ENCODE data around the gene PRKG1.
"Not testable (repeated sequence)": the region's sequence is repeated elsewhere in the genome, so short reads cannot be mapped to it uniquely, and the experiment has no call there.

PRKG1 gene

DNA sequence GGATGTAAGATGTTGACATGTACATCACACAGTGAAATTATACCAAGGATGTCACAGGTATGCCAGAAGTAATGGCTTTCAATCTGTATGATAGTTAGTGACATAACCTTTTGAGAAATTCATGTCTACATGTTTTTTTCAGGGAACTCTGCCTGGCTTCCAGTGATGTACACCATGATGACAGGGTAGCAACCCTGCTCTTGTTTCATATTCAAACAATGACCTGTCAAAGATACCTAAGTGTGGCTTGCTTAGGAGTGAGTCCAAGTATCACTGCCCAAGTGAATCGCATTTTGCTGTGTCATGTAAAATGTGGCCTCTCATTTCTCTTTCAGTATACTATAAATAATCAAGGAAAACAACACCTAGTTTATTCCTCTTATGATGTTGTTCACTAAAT, 1033.9 kb downstream of the PRKG1 start:
- DNase-seq = no peak

DNA sequence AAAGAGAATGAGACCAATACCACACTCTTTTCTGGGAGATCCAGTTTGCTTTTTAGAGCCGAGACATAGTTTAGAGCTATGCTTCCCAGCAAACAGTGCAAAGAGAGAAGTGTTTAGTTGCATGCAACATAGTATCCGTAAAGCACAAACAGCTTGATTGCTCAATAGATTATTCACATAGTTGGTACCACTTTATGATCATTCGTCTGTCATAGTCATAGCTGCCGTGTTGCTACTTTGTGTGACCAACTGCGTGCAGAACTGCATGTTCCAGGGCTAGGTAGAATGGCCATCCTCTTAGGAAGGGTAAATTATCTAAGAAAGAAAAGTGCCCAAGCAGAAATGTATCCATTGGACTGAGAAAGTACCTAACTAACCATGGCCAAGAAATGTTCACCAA, 1036.3 kb downstream of the PRKG1 start:
- DNase-seq = no peak

DNA sequence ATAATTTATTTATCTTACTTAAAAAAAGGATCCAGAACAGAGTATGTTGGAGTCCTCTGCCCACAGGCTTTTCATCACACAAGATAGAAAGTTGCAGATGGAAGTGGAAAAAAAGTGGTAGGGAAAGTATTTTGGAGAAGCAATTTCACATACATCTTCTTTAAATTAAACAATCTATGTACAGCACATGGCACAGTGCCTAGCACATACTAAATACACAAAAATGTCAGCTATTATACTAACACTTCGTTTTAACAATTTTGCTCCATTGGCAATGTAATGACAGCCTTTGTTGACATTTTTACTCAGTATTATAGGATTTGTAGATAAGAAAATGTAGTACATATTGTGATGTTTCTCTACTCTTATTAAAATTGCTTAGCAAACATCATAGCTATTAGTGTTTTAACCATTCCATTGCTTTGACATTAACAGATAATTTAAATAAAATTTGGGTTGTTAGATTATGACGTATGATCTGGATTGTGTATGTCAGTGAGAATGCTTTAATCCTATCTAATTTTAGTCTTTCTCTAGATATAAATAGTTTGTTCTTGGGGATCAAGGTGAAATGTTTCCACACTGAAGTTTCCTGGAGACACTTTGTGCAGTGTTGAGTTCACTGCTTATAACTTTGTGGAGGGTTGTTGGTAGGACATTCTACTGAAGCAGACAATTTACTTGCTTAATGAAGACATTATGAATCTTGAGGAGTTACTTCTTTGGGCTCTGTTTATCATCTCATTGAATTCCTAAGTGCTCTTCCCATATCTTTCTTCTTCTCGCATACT, 1037.0 kb downstream of the PRKG1 start:
- no peak for DNase-seq

DNA sequence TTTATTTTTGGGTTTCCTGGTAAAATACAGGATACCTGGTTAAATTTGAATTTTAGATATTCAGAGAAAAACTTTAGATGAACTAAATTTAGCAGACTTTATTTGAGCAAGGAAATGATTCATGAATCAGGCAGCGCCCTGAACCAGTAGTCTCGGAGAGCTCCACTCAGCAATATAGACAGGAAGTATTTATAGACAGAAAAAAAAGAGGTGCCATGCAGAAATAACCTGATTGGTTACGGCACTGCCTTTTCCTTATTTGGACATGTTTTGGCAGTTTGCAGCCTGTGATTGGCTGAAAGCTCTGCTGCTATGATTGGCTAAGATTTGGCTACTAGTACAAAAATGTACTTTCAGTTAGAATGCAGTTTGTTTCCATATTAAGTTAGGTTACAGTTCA, 1041.5 kb downstream of the PRKG1 start:
- no peak for DNase-seq

DNA sequence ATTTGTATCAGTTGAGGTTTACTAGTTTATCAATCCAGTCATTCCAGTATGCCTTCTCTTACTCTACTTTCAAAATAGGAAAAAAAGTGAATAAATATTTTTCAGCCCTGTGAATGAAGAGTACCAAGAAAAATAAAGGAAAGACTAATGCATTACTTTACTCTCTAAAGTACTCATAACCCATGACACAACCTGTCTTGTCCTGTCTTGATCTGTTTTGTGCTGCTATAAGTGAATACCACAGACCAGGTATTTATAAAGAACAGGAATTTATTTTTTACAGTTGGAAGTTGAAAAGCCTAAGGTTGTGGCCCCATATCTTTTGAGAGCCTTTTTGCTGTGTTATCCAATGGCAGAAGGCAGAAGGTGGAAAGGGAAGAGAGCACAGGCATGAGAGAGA, 1045.2 kb downstream of the PRKG1 start:
- no peak for DNase-seq

DNA sequence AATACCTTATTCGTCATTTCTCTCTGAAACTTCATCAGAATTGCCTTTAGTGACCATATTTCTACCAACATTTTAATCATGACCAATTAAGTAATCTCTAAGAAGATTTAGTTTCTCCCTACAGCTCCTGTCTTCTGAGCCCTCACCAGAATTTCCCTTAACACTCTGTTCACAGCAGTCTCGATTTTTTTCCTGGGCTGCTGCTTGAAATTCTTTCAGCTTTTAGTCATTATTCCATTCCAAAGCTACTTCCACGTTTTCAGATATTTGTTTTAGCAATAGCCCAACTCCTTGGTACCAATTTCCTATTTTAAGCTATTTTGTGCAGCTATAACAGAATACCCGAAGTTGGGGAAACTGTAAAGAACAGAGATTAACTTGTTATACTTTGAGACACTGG, 1047.4 kb downstream of the PRKG1 start:
- no peak for DNase-seq

DNA sequence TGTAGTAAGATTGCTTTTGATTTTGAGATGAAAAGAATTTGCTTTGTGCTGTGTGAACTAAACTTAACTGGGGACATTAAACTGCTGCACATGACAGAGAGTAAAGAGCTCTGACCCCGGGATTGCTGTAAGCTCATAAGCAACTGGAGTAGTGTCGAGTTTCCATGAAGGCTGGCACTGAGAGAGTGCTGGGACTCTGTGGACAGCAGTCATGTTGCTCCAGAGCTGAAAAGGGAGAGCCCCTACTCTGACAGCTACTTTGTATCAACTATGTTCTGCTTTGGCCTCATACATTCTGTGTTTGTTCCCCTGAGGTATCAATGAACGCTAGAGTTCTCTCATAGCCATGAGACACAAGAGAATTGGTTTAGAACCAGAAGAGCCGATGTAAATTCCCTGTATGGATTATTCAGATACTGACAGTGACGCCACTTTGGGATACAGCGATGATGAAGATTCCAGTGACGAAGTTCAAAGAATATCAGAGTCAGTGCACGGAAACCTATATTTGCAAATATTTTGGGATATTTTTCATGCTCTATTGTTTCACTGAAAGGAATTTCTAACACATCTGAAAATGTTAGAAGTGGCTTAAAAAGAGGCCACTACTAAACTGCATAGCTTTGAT, 1053.9 kb downstream of the PRKG1 start:
- DNase-seq = no peak

DNA sequence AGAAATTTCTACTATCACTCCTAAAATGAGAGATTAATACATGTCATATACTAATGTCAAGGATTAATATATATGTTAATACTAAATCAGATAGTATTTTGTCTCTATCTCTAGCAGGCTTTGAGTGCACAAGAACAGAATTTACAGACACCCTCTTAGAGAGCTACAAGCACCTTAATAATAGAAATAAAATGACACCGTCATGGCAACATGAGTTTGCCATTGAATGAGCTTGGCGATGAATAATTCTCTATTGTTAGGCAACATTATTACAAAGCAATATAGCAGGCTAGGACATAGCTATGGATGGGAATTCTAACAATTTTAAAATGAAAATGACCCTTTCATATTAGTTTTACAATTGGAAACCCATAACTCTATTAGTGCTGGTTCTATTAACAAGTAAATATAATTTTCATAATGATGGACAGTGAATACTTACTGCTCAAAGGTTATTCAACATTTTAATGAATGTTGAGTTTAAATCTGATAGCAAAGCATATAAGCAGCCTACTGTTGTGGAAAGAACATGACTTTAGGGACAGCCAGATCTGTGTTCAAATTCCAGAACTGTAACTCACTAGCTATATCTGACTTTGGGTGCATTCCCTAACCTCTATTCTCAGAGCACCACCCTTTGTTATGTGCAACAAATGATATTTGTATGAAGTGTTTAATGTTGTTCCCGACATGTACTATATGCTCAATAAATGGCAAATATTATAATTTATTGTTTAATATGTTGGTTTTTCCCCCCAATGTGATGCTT, 1055.3 kb downstream of the PRKG1 start:
- no peak for DNase-seq

DNA sequence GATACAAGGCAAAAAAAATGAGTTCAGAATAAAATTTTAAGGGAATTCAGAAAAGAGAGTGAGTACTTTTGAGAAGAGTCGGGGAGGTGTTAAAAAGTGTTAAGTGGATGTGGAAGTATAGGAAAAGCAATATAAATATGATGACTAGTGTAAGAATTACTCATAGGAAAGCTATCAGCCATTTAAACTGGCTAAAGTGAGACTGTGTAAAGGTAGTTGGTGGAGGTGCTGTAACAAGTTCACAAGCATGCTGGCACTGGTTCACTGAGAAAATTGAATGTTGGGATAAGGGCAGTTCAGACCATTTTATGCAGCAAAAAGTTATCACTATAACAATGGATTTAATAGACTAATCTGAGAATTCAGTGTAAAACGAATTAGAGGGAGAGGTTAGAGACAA, 1060.8 kb downstream of the PRKG1 start:
- no peak for DNase-seq

DNA sequence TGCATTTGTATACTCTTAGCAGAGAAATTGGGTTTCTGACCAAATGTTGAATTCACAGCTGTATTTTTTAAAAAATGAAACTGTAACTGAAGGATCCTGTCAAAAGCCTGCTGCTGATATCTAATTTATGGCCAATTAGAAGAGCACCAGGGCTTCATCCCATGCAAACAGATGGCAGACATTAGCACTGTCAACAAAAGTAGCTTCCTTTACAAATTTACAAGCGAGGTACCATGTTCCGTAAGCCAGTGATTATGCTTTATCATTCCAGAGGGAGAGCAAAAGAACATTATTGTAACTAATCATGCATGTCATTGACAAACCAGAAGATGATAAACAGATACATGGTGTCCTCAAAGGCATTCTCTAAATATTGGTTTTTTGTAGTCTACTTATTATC, 1062.6 kb downstream of the PRKG1 start:
- no peak for DNase-seq

DNA sequence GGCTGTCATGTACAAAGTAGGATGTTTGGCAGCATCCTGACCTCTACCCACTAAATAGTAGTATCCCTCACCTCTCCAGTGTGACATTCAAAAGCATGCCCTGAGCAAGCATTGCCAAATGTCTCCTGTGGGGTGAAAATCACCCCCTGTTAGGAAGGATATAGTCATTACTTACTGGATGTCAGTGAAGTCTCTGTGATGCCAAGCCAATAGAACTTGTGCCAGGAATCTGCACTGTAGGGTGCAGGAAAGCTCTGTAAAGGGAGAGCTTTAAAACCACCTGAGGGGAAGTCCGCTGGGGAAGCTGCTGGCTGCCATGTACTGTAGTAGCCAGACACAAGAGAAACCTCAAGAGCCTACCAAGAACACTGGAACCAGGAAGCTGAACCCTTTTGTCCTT, 1069.1 kb downstream of the PRKG1 start:
- DNase-seq = no peak

DNA sequence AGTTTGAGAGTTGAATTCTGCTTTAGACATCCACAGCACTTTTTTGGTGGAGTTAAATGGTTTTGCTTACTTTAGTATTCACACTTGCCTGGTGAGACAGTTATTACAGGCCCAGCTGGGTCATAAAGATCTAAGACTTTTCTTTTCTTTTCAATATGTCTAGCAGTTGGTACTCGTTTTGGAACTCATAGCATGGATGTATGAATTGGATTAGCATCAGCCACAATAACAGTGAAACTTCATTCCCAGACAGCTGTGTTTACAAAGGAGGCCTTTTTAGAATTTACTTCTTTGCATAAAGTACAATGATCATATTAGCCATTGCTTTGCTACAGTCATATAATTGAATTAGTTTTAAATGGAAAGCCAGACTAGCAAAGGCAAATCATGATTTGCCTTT, 1071.3 kb downstream of the PRKG1 start:
- no peak for DNase-seq

DNA sequence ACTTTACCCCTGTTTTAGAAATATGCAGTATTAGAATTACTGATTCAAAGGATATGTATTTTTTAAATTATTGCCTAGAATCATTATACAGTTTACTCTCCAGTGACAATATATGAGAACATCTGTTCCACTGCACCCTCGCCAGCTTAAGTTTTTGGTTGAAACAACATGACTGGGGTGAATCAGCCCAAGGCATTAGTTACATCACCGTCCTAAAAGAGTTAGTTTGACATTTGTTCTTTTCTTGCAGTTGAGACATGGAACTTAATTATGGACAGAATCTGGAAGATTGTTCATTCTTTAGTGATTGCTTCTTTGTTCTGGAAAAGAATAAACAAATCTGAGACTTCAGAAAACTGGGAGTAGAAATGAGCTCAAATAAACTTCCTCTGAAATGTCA, 1072.5 kb downstream of the PRKG1 start:
- DNase-seq = no peak

DNA sequence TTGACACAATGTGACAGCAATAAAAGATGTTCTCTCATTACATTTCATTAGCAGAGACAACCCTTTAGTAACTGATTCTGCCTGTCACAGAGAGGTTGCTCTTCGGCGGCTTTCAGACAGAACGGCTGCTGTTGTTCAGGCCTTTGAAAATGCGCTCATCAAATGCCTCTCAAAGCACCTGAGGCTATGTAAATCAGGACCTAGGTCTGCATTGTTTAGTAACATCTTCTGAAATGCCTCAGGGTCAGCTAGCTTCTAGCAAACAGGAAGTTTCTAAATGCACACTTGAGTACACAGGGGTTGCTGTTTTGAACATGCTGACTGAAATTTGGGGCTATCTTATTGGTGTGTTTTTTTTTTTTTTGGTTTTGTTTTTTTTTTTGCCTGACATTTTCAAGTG, 1096.5 kb downstream of the PRKG1 start:
- no peak for DNase-seq

DNA sequence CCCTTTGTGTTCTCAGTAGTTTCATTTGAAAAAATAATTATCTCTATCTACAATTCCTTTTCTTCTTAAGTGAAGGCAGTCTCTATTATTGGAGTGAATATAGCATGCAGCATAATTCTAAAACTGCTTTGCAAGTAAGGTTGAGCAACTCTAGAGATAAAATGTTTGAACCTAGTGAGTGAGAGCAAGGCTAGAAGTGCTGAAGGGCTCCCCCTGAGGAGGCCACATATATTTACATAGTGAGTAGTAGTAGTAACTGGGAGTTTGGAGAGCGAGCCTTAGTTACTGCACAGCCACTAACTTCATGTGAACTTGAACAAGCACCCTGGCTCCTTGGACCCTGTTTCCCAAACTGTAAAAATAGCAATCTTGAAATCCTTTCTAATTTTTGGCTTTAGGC, 1098.3 kb downstream of the PRKG1 start:
- DNase-seq = no peak

DNA sequence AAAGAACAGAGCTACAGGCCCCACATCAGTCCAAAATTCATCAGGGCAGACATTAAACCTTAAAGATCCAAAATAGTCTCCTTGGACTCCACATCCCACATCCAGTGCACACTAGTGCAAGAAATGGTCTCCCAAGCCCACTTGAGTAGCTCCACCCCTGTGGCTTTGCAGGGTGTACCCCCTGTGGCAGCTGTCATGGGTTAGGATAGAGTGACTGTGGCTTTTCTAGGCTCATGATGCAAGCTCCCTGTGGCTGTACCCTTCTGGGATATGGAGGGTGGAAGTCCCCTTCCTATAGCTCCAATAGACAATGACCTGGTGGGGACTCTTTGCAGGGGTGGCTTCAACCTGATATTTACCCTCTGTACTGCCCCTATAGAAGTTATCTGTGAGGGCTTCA, 1111.0 kb downstream of the PRKG1 start:
- DNase-seq = no peak

DNA sequence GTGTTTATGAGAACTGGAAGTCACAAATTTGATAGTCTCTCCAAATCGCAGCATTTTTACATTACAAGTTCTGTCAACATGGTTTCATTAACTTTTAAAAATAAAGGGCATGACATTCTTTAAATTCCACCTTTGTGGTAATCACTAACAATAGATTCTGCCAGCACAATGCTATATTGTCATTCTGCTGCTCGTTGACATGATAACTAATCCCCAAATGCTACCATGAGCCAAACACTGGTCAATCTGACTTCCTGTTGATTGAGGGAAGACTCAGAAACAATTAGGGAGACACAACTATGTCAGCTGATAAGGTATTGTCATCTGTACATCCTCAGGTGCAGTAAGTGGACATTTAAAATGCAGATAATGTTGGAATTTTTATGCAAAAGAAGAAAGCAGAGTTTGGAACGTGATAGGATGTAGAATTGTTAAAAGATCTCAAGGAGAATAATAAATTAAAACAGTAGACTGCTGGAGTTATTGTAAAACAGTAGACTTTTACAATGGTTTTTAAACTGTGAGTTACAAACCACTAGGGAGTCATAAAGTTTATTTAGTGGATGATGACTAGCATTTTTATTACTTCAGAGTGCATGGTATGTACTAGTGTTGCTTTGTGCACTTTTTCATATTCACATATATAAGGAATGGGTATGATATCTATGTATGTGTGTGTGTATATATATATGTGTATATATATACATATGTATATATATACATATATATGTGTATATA, 1113.4 kb downstream of the PRKG1 start:
- DNase-seq = no peak

DNA sequence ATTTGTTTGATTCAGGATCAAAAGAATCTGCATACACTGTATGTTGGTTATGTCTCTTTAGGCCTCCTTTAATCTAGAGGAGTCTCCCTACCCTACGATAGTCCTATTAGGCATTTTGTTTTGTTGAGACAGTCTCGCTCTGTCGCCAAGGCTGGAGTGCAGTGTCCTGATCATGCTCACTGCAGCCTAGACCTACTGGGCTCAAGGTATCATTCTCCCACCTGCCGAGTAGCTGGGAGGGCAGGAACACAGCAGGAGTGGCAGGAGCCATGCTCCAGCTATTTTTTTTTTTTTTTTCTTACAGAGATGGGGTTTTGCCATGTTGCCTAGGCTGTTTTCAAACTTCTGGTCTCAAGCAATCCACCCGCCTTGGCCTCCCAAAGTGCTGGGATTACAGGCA, 1116.8 kb downstream of the PRKG1 start:
- DNase-seq = no peak

DNA sequence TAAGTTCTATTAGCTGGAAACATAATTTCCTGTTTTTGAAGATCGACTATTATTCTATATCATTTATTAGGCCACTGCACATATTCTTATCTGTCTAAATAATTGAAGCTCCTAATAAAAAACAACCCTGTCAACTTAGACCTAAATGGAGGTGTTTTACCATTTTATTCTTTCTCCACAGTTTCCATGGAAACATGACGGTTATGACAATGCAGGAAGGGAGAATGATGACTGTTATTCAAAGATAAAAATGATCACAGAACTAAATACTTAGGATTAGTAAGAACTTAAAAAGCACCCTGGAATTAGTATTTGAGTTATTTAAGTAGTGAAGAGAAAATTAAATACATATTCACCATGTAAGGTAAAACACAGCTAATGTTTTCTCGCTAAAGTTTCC, 1119.9 kb downstream of the PRKG1 start:
- DNase-seq = no peak

DNA sequence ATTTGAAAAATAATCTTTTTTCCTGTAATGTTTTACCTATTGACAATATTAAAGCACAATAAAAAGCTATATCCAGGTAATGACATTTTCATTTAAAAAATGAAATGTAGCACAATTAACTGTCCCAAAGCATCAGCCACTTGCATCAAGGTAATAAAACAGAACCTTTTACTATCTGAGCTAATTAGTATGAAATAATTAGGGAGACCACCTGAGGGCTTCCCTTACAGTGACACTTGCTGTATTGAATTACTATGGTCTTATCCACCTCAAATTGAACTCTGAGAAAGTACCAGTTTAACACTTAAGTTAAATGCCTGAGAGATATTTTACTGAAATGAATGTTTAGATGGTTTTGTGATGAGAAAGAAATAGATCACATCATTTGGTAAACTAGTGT, 1120.4 kb downstream of the PRKG1 start:
- no peak for DNase-seq

DNA sequence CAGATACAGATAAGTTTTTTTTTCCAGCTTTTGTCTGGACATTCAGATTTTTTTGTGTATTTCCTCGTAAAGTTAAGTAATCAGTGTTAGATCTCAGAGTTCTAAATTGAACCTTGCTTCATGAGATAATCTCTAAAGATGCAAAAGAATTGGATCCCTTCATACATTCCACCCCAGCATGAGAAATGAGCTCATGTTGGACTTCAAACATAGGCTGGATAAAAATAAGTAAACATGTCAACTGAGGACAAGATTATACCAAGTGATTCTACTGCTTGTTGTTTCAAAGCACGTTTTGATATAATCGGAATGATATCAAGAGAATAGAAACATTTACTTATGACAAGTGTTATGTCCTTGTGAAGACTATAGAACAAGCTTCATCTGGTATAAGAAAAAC, 1122.8 kb downstream of the PRKG1 start:
- DNase-seq = no peak

DNA sequence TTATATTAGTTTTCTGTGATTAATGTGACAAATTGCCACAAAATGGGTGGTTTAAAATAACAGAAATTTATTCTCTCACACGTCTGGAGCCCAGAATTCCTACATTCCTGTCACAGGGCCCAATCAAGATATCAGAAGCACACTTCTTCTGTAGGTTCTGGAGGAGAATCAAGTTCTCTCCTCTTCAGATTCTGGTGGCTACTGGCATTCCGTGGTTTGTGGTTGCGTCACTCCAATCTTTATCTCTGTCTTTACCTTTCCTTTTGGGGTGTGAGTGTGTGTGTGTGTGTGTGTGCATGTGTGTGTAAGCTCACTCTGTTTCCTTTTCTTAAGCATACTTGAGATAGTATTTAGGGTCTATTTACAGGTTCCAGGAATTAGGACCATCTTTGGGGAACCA, 1124.3 kb downstream of the PRKG1 start:
- DNase-seq = no peak

DNA sequence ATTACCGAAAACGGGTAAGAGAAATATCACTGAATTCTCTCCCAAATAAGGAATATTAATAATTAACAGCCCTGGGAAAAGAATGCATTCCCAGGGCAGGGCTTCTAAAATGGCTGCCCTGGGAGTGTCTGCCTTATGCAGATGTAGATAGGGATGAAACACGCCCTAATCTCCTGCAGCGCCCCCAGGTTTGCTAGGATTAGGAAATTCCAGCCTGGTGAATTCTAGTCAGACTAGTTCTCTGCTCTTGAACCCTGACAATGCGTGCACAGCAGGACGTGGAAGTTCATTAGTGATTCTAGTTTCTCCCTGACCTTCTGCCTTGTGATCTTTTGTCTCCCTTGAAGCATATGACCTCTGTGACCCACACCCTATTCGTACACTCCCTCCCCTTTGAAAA, 1130.6 kb downstream of the PRKG1 start:
- not testable (repeated sequence) for DNase-seq
